Suppressor macrophage (primary cell): Measurements from ENCODE around the gene SEPTIN5.

ENCODE experiments used
- DNase-seq, 4 experiments: peaks; one replicate each; pipeline ENCODE4 v3.0.0-alpha.2; 2020 to 2022

The SEPTIN5 gene

GRCh38 chr22:19734837-19735382 is 20.6 kb downstream of the SEPTIN5 start:
- no peak for DNase-seq

- DNase-seq: no peak
These were observed 21.6 kb downstream of the SEPTIN5 start for GRCh38 chr22:19735665-19736510.

GRCh38 chr22:19737846-19738663 is 23.8 kb downstream of the SEPTIN5 start:
- no peak for DNase-seq

- no peak for DNase-seq
These were observed 24.6 kb downstream of the SEPTIN5 start for GRCh38 chr22:19738664-19739447.

- DNase-seq: no peak
These were observed 25.2 kb downstream of the SEPTIN5 start for GRCh38 chr22:19739448-19739895.

GRCh38 chr22:19739911-19740449 is 25.7 kb downstream of the SEPTIN5 start:
- no peak for DNase-seq

- no peak for DNase-seq
These were observed 26.3 kb downstream of the SEPTIN5 start for GRCh38 chr22:19740586-19740985.

- DNase-seq: no peak
These were observed 26.8 kb downstream of the SEPTIN5 start for GRCh38 chr22:19741053-19741452.

- no peak for DNase-seq
These were observed 28.1 kb downstream of the SEPTIN5 start for GRCh38 chr22:19742160-19743066.

- DNase-seq: no peak
These were observed 28.8 kb downstream of the SEPTIN5 start for GRCh38 chr22:19743081-19743480.

- no peak for DNase-seq
These were observed 29.3 kb downstream of the SEPTIN5 start for GRCh38 chr22:19743651-19744050.

- DNase-seq: no peak
These were observed 30.2 kb downstream of the SEPTIN5 start for GRCh38 chr22:19744350-19745006.

- DNase-seq: no peak
These were observed 31.1 kb downstream of the SEPTIN5 start for GRCh38 chr22:19745155-19746101.

GRCh38 chr22:19746726-19747125 is 32.4 kb downstream of the SEPTIN5 start:
- DNase-seq: no peak

GRCh38 chr22:19747551-19747950 is 33.2 kb downstream of the SEPTIN5 start:
- no peak for DNase-seq

GRCh38 chr22:19748139-19748538 is 33.8 kb downstream of the SEPTIN5 start:
- DNase-seq: no peak

- DNase-seq: no peak
These were observed 34.8 kb downstream of the SEPTIN5 start for GRCh38 chr22:19748991-19749664.

- DNase-seq: no peak
These were observed 35.6 kb downstream of the SEPTIN5 start for GRCh38 chr22:19749876-19750275.
